HG02852 (cell line): ENCODE results near the gene TMSB15C.
A peak's percentile ranks its signal among the peaks of the same experiment; 100 is the strongest.
"Not testable (repeated sequence)": the region's sequence is repeated elsewhere in the genome, so short reads cannot be mapped to it uniquely, and the experiment has no call there.

ENCODE experiments used
- ATAC-seq: cut with Tn5 transposase; IDR thresholded peaks from one replicate; pipeline ENCODE4 v1.9.1; 2021; ENCODE audit warnings: mild to moderate bottlenecking, moderate library complexity; ENCODE audit not compliant: unreplicated experiment

The TMSB15C gene

GRCh38 chrX:104075778-104076445 is at the start of gene TMSB15C:
Gene TMSB15C (minus strand): TSS chrX:104076236.
- ATAC-seq: peak; percentile 99

- no peak for ATAC-seq
Measured at GRCh38 chrX:104122829-104123228, 46.8 kb upstream of the TMSB15C start.

GRCh38 chrX:104118765-104119164 is 42.7 kb upstream of the TMSB15C start:
- ATAC-seq: no peak

- no peak for ATAC-seq
Measured at GRCh38 chrX:104117759-104118158, 41.7 kb upstream of the TMSB15C start.

- ATAC-seq: peak; percentile 46
Measured at GRCh38 chrX:104113222-104113965, 37.4 kb upstream of the TMSB15C start.

- peak; percentile 75 for ATAC-seq
Measured at GRCh38 chrX:104112326-104112951, 36.4 kb upstream of the TMSB15C start, which contains the start of gene ZCCHC18. Gene ZCCHC18 (plus strand): TSS chrX:104112523. CDS start chrX:104114112, 1,589 bp downstream.

GRCh38 chrX:104110491-104111240 is 34.6 kb upstream of the TMSB15C start:
- ATAC-seq: not testable (repeated sequence)

GRCh38 chrX:104108955-104109354 is 32.9 kb upstream of the TMSB15C start:
- ATAC-seq: no peak

GRCh38 chrX:104105330-104106262 is 29.6 kb upstream of the TMSB15C start:
- no peak for ATAC-seq

- no peak for ATAC-seq
Measured at GRCh38 chrX:104104676-104105075, 28.6 kb upstream of the TMSB15C start.

GRCh38 chrX:104098919-104099318 is 22.9 kb upstream of the TMSB15C start:
- no peak for ATAC-seq

- ATAC-seq: peak; percentile 79
Measured at GRCh38 chrX:104098151-104098808, 22.2 kb upstream of the TMSB15C start.

- no peak for ATAC-seq
Measured at GRCh38 chrX:104085919-104086318, 9.9 kb upstream of the TMSB15C start.

- ATAC-seq: no peak
Measured at GRCh38 chrX:104085477-104085876, 9.4 kb upstream of the TMSB15C start.

- no peak for ATAC-seq
Measured at GRCh38 chrX:104084534-104085277, 8.7 kb upstream of the TMSB15C start.

- no peak for ATAC-seq
Measured at GRCh38 chrX:104084063-104084462, 8.0 kb upstream of the TMSB15C start.

- not testable (repeated sequence) for ATAC-seq
Measured at GRCh38 chrX:104077854-104078253, 1.8 kb upstream of the TMSB15C start.

GRCh38 chrX:104062636-104063035 is 13.4 kb downstream of the TMSB15C start:
- not testable (repeated sequence) for ATAC-seq

GRCh38 chrX:104054956-104055355 is 21.1 kb downstream of the TMSB15C start:
- ATAC-seq: not testable (repeated sequence)
